Gastrocnemius medialis (tissue), 4 donors: Measurements from ENCODE around the gene DHRSX.
"Not testable (repeated sequence)": the region's sequence is repeated elsewhere in the genome, so short reads cannot be mapped to it uniquely, and the experiment has no call there.

Experiments
- POLR2A ChIP-seq, 2 donors: fragments of 450-650 bp; IDR thresholded peaks; one replicate each; pipeline ENCODE4 v1.6.1; 2017; ENCODE audit warnings: antibody characterized with exemption in 2 of 2, mild to moderate bottlenecking in 2 of 2, moderate library complexity in 2 of 2
- TF ChIP-seq, protein P1 (sequence below), 5 experiments: fragments of 450-650 bp in 3 of 5; fragments of 200-600 bp in 2 of 5; sonication (generic) in 2 of 5; IDR thresholded peaks in 4 of 5; conservative IDR thresholded peaks in 1 of 5; 1 replicate in 4 of 5; 2 replicates in 1 of 5; pipeline ENCODE4 v1.5.1; 2016 to 2019; ENCODE audit warnings: antibody characterized with exemption in 5 of 5, mild to moderate bottlenecking in 3 of 5, moderate library complexity in 3 of 5

DNA sequence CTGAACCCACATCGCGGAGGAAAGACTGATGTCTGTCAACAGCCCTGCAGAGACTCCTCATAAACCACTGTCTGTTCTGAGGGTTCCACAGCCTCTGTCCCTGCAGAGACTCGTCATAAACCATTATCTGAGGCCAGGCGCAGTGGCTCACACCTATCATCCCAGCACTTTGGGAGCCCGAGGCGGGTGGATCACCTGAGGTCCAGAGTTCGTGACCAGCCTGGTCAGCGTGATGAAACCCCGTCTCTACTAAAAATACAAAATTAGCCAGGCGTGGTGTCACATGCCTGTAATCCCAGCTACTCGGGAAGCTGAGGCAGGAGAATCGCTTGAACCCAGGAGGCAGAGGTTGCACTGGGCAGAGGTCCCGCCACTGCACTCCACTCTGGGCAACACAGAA, 259.3 kb downstream of the DHRSX start:
- TF ChIP-seq, protein P1, sequence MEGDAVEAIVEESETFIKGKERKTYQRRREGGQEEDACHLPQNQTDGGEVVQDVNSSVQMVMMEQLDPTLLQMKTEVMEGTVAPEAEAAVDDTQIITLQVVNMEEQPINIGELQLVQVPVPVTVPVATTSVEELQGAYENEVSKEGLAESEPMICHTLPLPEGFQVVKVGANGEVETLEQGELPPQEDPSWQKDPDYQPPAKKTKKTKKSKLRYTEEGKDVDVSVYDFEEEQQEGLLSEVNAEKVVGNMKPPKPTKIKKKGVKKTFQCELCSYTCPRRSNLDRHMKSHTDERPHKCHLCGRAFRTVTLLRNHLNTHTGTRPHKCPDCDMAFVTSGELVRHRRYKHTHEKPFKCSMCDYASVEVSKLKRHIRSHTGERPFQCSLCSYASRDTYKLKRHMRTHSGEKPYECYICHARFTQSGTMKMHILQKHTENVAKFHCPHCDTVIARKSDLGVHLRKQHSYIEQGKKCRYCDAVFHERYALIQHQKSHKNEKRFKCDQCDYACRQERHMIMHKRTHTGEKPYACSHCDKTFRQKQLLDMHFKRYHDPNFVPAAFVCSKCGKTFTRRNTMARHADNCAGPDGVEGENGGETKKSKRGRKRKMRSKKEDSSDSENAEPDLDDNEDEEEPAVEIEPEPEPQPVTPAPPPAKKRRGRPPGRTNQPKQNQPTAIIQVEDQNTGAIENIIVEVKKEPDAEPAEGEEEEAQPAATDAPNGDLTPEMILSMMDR (IDR thresholded peaks at IDR 0.05 in 4 of 5, conservative IDR thresholded peaks at IDR 0.05 in 1 of 5), result not testable (repeated sequence)
- TF ChIP-seq POLR2A (IDR thresholded peaks at IDR 0.05), result not testable (repeated sequence)
